HL-60/S4 treated with phorbol 12-myristate 13-acetate at 8.2 ng/mL for 4 days and 3 days (cell line): ENCODE data around the gene IGFALS.

ENCODE experiments used
- in situ Hi-C: fragments of 300-500 bp; cut with MboI; formaldehyde crosslinking; loops from 2 replicates; pipeline ENCODE4 v1.15.0; 2022; ENCODE audit warnings: low sequenced_read_pairs

IGFALS gene

GRCh38 chr16:1745900-1746692 is 47.4 kb downstream of the IGFALS start:
- in situ Hi-C loops, result no loop called here

GRCh38 chr16:1745181-1745899 is 48.2 kb downstream of the IGFALS start:
- in situ Hi-C loops, result no loop called here

- in situ Hi-C loops, result no loop called here
Measured at GRCh38 chr16:1744338-1744840, 49.1 kb downstream of the IGFALS start.

GRCh38 chr16:1743376-1744337 is 49.8 kb downstream of the IGFALS start:
- in situ Hi-C loops, result no loop called here

GRCh38 chr16:1741553-1742165 is 51.8 kb downstream of the IGFALS start:
- in situ Hi-C loops, result no loop called here

GRCh38 chr16:1740781-1741490 is 52.6 kb downstream of the IGFALS start:
- in situ Hi-C loops, result no loop called here
